ENCODE measurements around the gene LRRC15. TPM values are rescaled to one million over a fixed set of nuclear protein-coding genes. Genes with fewer than 3 reads are reported as not detected.

LRRC15 gene
- total RNA-seq, 1 experiment from 2014 or later: 0.36 TPM

DNA sequence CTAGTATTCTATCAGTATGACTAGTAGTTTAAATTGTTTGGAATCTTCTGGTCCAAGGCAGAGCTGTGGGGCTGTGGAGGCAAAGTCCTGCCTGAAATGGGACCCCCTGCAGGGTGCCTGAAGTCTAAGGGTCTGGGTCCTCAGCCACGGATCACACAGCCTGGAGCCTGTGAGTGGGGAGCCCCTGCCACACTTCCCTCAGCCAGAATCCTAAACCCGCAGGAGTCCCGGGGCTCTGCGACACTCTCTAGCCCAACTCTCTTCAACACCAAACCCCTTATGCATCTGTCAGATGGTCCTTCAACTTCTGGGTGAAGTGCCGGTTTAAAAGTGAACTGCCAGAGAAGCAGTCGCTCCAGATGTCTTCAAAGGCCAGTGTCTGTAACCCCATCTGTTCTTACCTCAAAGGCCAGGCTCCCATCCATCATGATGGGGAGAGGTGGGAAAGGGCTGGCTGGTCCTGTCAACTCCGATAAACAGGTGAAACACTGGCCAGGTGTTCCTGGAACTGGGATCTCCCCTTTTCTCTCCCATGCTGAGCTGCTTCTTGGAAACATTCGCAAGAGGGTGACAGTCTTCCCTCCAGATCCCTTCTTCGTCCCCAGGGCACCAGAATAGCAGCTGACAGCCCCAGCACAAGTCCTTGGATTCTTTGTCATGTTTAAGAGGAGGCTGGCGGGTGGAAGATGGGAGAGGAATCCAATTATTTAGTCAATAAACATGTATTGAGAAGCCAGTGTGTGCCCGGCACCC lies 64.0 kb downstream of the LRRC15 start:
- no peak for TF ChIP-seq EZH2 (IDR thresholded peaks at IDR 0.05; ENCODE audit: low read length, unreplicated experiment)
- TF ChIP-seq, protein P1, sequence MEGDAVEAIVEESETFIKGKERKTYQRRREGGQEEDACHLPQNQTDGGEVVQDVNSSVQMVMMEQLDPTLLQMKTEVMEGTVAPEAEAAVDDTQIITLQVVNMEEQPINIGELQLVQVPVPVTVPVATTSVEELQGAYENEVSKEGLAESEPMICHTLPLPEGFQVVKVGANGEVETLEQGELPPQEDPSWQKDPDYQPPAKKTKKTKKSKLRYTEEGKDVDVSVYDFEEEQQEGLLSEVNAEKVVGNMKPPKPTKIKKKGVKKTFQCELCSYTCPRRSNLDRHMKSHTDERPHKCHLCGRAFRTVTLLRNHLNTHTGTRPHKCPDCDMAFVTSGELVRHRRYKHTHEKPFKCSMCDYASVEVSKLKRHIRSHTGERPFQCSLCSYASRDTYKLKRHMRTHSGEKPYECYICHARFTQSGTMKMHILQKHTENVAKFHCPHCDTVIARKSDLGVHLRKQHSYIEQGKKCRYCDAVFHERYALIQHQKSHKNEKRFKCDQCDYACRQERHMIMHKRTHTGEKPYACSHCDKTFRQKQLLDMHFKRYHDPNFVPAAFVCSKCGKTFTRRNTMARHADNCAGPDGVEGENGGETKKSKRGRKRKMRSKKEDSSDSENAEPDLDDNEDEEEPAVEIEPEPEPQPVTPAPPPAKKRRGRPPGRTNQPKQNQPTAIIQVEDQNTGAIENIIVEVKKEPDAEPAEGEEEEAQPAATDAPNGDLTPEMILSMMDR (conservative IDR thresholded peaks at IDR 0.05; ENCODE audit: low read depth, low read length): no peak
- TF ChIP-seq EZH2phosphoT487 (IDR thresholded peaks at IDR 0.05; ENCODE audit: borderline replicate concordance, low read length): no peak
- no peaks in the 10 kb centered on the region for H4K20me1 ChIP-seq (ENCODE audit: low read length)
- no peaks in the 10 kb centered on the region for H3K27me3 ChIP-seq (ENCODE audit: low read length)
- H3K9me3 ChIP-seq (ENCODE audit: low read length): no peaks in the 10 kb centered on the region
- no peak overlapping the region for H3K27ac ChIP-seq (ENCODE audit: low read length)
- no peaks in the 10 kb centered on the region for H3K9me2 ChIP-seq (replicated peaks; ENCODE audit: low read length)
- ChIA-PET POLR2A (ENCODE audit: unreplicated experiment) (no interaction called here), CTCF (no interaction called here)
- H2AFZ ChIP-seq (ENCODE audit: low read length): no peak overlapping the region
- H3K4me1 ChIP-seq (ENCODE audit: insufficient read depth, low read length): no peaks in the 10 kb centered on the region
- no peak for DNase-seq
- no peaks in the 10 kb centered on the region for H3F3A ChIP-seq (ENCODE audit: low read length, unreplicated experiment)
- H3K36me3 ChIP-seq (ENCODE audit: low read depth, low read length): no peaks in the 10 kb centered on the region
- intact Hi-C loops (cut with micrococcal nuclease): no loop called here
- no peak overlapping the region for H3K4me3 ChIP-seq (ENCODE audit: low read length)
- no peak overlapping the region for H3K9ac ChIP-seq (ENCODE audit: low read length)
- H3K4me2 ChIP-seq (ENCODE audit: low read length): no peak overlapping the region
- no peaks in the 10 kb centered on the region for H3K79me2 ChIP-seq (ENCODE audit: low read length)
- ATAC-seq: no peak
- BruUV-seq (replicated peaks): no TSS peak

Other genes with a start within 250 kb of the LRRC15 start
- 852 and 906 TPM in 2 replicates for gene HES1, start 233.6 kb downstream of the LRRC15 start, total RNA-seq (2014; rRNA removed)
- gene CPN2, start 18.4 kb downstream of the LRRC15 start, total RNA-seq (2014; rRNA removed): 0.07 TPM in 1 of 2 replicates, not detected in the other
- gene GP5, start 29.5 kb upstream of the LRRC15 start, total RNA-seq (2014; rRNA removed): not detected in 2 replicates
- 69.4 and 101 TPM in 2 replicates for gene ATP13A3, start 117.3 kb upstream of the LRRC15 start, total RNA-seq (2014; rRNA removed)

All from PC-3 (cell line).